ENCODE measurements around the gene CD40.

Gene CD40

DNA sequence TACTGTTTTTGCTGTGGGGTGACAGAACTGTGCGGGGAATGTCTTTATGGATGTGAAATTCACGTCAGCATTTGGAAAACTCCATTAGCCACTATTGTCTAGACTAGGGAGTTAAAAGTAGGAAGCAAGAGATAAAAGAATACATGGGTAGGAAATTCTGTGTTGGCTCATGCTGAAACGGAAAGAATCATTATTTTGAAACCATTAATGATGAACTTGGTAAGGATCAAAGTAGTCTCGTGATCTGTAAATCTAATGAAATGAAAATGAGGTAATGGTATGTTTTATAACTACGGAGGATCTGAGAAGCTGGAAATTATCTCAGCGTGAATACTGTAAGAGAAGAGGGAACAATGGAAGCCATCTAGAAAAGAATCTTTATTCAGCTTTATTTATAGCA, 11.1 kb upstream of the CD40 start:
- no peak for DNase-seq (ENCODE audit: low read depth)
- H3K4me3 ChIP-seq (ENCODE audit: low read depth, low read length): no peak overlapping the region
- TF ChIP-seq, protein P1, sequence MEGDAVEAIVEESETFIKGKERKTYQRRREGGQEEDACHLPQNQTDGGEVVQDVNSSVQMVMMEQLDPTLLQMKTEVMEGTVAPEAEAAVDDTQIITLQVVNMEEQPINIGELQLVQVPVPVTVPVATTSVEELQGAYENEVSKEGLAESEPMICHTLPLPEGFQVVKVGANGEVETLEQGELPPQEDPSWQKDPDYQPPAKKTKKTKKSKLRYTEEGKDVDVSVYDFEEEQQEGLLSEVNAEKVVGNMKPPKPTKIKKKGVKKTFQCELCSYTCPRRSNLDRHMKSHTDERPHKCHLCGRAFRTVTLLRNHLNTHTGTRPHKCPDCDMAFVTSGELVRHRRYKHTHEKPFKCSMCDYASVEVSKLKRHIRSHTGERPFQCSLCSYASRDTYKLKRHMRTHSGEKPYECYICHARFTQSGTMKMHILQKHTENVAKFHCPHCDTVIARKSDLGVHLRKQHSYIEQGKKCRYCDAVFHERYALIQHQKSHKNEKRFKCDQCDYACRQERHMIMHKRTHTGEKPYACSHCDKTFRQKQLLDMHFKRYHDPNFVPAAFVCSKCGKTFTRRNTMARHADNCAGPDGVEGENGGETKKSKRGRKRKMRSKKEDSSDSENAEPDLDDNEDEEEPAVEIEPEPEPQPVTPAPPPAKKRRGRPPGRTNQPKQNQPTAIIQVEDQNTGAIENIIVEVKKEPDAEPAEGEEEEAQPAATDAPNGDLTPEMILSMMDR (conservative IDR thresholded peaks at IDR 0.05; ENCODE audit: low read depth, low read length): no peak

DNA sequence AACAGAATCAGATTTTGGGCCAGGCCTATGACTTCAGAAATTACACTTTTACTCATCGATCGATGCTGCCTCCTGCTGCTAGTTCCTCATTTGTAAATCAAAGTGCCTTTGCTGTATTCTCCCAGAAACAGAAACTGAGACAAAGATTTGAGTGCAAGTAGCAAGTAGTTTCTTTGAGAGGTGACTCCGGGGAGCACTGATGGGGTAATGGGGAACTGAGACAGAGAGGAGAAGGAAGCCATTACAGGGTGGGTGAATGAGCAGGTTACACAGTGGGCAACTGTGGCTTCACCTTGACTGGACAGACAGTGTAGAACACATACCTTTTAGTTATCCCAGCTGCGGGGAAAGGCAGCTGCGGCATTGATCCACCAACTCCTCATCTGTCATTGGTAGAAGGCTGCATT, 9.7 kb upstream of the CD40 start:
- no peak for DNase-seq (ENCODE audit: low read depth)
- no peak overlapping the region for H3K4me3 ChIP-seq (ENCODE audit: low read depth, low read length)
- TF ChIP-seq, protein P1 (conservative IDR thresholded peaks at IDR 0.05; ENCODE audit: low read depth, low read length): no peak

DNA sequence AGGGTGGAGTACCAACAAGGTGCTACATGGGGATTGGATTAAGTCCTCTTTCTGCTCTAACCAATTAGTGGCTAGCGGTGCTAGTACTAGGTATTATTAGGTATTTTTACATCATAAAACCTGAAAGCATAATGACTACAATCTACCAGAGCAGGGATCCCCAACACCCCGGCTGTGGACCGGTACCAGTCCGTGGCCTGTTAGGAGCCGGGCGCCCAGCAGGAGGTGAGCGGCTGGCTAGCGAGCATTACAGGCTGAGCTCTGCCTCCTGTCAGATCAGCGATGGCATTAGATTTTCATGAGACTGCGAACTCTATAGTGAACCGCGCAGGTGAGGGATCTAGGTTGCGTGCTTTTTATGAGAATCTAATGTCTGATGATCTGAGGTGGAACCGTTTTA, 9.1 kb upstream of the CD40 start:
- no peak overlapping the region for H3K4me3 ChIP-seq (ENCODE audit: low read depth, low read length)
- TF ChIP-seq, protein P1 (conservative IDR thresholded peaks at IDR 0.05; ENCODE audit: low read depth, low read length): no peak
- DNase-seq (ENCODE audit: low read depth): no peak

DNA sequence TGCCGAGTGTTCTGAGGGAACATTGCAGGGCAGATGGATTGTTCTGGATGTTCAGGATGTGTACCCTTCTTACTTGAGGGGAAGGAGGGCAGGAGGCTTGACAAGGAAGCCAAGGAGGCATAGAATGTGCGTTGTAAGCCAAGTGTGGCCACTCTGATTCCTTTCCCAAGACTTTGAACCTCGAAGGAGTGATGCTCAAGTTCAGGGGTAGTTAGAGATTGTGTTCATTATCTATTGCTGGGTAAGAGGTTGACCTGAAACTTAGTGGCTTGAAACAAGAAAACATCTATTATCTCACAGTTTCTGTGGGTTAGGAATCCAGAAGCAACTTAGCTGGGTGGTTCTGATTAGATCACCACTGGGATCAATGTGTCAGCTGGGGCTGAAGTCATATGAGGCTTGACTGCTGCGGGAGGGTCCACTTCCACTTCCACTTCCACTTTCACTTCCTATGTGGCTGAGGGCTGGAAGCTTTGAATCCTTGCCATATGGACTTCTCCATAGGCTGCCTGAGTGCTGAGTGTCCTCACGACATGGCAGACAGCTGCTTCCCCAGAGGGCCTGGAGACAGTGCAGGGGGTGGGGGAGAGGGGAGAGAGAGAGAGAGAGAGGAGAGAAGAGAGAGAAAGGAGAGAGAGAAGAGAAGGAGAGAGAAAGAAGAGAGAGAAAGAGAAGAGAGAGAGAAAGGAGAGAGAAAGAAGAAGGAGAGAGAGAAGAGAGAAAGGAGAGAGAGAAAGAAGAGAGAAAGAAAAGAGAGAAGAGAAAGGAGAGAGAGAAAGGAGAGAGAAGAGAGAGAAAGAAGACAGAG, 6.9 kb upstream of the CD40 start:
- no peak for DNase-seq (ENCODE audit: low read depth)
- TF ChIP-seq, protein P1 (conservative IDR thresholded peaks at IDR 0.05; ENCODE audit: low read depth, low read length): no peak
- H3K4me3 ChIP-seq (ENCODE audit: low read depth, low read length): no peak overlapping the region

DNA sequence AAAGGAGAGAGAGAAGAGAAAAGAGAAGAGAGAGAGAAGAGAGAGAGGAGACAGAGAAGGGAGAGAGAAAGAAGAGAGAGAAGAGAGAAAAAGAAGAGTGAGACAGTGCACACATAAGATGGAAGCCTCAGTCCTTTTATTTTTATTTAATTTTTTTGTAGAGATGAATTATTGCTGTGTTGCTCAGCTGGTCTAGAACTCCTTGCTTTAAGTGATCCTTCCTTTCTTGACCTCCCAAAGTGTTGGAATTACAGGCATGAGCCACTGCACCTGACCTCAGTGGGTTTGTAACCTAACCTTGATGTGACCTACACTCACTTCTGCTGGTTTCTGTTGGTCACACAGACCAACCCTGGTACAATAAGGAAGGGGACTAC, 6.3 kb upstream of the CD40 start:
- TF ChIP-seq, protein P1 (conservative IDR thresholded peaks at IDR 0.05; ENCODE audit: low read depth, low read length): no peak
- no peak for DNase-seq (ENCODE audit: low read depth)
- no peak overlapping the region for H3K4me3 ChIP-seq (ENCODE audit: low read depth, low read length)

DNA sequence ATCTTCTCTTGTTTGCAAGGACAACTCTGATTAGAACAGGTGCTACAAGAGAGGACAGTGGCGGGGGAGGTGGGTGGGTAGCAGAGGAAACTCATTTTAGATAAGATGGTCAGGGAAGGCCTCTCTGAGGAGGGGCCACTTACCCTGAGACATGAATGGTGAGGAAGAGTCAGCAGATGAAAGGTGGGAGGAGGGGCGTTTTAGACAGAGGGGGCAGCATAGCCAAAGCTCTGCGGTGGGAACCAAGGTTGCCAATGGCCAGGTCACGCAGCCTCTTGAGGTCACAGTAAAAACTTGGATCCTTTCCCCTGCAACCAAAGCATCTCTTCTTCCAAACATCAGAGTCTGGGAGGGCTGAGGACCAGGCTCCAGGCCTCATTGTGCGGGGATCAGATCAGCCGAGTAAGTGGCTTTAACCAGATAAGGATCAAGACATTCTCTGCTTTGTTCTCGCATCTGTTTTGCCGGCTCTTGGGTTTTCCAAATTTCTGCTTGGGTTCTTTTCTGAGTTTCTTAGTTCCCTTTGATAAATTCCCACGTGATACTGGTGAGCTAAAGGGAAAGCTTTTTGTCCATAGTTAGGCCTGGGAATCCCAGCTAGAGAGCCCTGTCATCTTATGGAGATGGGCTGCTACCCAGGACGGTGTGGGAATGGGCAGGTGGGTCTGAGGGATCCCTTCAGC, 5.5 kb upstream of the CD40 start:
- no peak overlapping the region for H3K4me3 ChIP-seq (ENCODE audit: low read depth, low read length)
- TF ChIP-seq, protein P1 (conservative IDR thresholded peaks at IDR 0.05; ENCODE audit: low read depth, low read length): no peak
- DNase-seq (ENCODE audit: low read depth): no peak

DNA sequence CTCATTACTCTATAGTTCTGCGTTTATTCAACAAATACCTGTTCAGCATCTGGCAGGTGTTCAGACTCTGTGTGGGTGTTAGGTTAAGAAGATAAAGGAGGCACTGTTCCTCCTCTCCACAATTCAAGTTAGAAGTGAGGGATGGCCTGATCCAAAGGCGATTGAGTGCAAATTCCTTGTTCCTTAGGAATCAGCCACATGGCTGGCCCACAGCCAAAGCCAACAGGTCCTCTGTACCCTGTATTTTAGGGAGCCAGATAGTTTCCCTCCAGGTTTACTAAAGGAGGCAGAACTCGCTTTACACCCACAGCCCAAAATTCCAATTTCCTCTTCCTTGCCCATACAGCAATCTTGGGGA, 5.0 kb upstream of the CD40 start:
- TF ChIP-seq, protein P1 (conservative IDR thresholded peaks at IDR 0.05; ENCODE audit: low read depth, low read length): no peak
- DNase-seq (ENCODE audit: low read depth): no peak
- H3K4me3 ChIP-seq (ENCODE audit: low read depth, low read length): no peak overlapping the region
